ENCODE measurements around the gene NDST4. TPM values are rescaled to one million over a fixed set of nuclear protein-coding genes. Genes with fewer than 3 reads are reported as not detected.

The NDST4 gene
- 2.9 TPM for polyA plus RNA-seq (2013, experiment 1 of 2)
- polyA plus RNA-seq (2013, experiment 2 of 2), result 2.9 TPM

- Histone ChIP-seq H3K14ac (ENCODE audit: low read length) (no peak within 1 kb of the TSS), H3K4me1 (ENCODE audit: control insufficient read depth in 2 of 2, insufficient read depth in 1 of 2, low read depth in 1 of 2, low read length in 2 of 2) (peaks cover 0 to 14% of the 10 kb centered on the region in 2 donors), H3K79me1 (ENCODE audit: low read depth, low read length) (no peaks in the 10 kb centered on the region), H3K9me3 (replicated peaks in 1 of 2; ENCODE audit: control insufficient read depth in 2 of 2, insufficient read depth in 1 of 2, low read depth in 1 of 2, low read length in 2 of 2) (no peaks in the 10 kb centered on the region), H3K23ac (ENCODE audit: low read depth, low read length, poor library complexity) (no peak within 1 kb of the TSS), H3K27ac (replicated peaks; ENCODE audit: low read length) (peak within 1 kb of the TSS; percentile 95), H2BK5ac (ENCODE audit: low read length) (no peak within 1 kb of the TSS), H2BK12ac (ENCODE audit: low read length) (no peak within 1 kb of the TSS), H3K4ac (ENCODE audit: low read length) (no peak within 1 kb of the TSS), H2AK5ac (ENCODE audit: low read depth, low read length) (no peak within 1 kb of the TSS), H3K4me2 (ENCODE audit: insufficient read depth, low read length, poor library complexity, severe bottlenecking) (peak within 1 kb of the TSS; percentile 35), H3K18ac (ENCODE audit: low read length) (peak within 1 kb of the TSS; percentile 50), H2BK120ac (ENCODE audit: low read depth, low read length) (no peak within 1 kb of the TSS), H2AFZ (ENCODE audit: low read length) (peak within 1 kb of the TSS; percentile 55), H2BK15ac (ENCODE audit: low read length) (no peak within 1 kb of the TSS), H4K91ac (ENCODE audit: low read depth, low read length, poor library complexity) (no peak within 1 kb of the TSS), H4K8ac (ENCODE audit: low read depth, low read length) (no peak within 1 kb of the TSS), H3K27me3 (ENCODE audit: control insufficient read depth in 3 of 3, insufficient read depth in 3 of 3, low read depth in 1 of 3, low read length in 3 of 3) (no peaks in the 10 kb centered on the region), H3K4me3 (ENCODE audit: low read length in 2 of 2) (peak within 1 kb of the TSS; percentile 27 to 42), H3K9ac (ENCODE audit: low read depth, low read length, poor library complexity) (no peak within 1 kb of the TSS), H3K36me3 (replicated peaks in 1 of 2; ENCODE audit: control insufficient read depth in 2 of 2, insufficient read depth in 2 of 2, low read length in 2 of 2) (no peaks in the 10 kb centered on the region)
- no CpG with 5 or more reads among the region's 10 CpGs for WGBS, 2 donors (ENCODE audit: extremely low coverage in 2 of 2, insufficient read length in 2 of 2, insufficient replicate concordance in 1 of 2)
- DNase-seq (ENCODE audit: low spot score), result peak; percentile 79
Observed at GRCh38 chr4:115113506-115114106, at the start of gene NDST4. NDST4 (minus strand) TSS chr4:115113620; CDS start chr4:115077036, 36,584 bp downstream.

DNA sequence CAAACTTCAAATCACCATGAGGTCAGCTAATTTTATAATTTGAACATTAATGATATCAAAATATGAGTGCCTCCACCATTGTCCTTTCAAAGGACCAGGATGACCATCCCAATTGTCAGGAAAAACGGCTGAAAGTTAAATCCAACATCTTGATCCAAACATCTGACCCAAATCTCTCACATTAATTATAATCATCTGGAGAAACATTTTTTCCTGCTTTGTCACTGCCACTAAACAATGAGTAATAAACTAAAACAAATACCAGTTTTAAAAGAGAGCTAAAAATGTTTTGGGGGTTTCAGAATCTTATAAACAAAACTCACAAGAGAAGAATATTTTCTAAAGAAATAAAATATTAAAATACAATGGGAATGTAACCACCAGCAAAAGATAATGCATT is 45.7 kb upstream of the NDST4 start:
- no peaks in the 10 kb centered on the region for H3K27me3 ChIP-seq (ENCODE audit: control insufficient read depth in 3 of 3, insufficient read depth in 3 of 3, low read depth in 1 of 3, low read length in 3 of 3)
- no peak overlapping the region for H2AFZ ChIP-seq (ENCODE audit: low read length)
- H3K9ac ChIP-seq (ENCODE audit: low read depth, low read length, poor library complexity), result no peak overlapping the region
- H3K18ac ChIP-seq (ENCODE audit: low read length), result no peak overlapping the region
- no peak overlapping the region for H2BK120ac ChIP-seq (ENCODE audit: low read depth, low read length)
- no peak overlapping the region for H4K8ac ChIP-seq (ENCODE audit: low read depth, low read length)
- no peaks in the 10 kb centered on the region for H3K4me1 ChIP-seq (ENCODE audit: control insufficient read depth in 2 of 2, insufficient read depth in 1 of 2, low read depth in 1 of 2, low read length in 2 of 2)
- no peak overlapping the region for H3K4me3 ChIP-seq (ENCODE audit: low read length in 2 of 2)
- WGBS, 2 donors (ENCODE audit: extremely low coverage in 2 of 2, insufficient read length in 2 of 2, insufficient replicate concordance in 1 of 2), result no CpG with 5 or more reads among the region's 1 CpG
- H2BK15ac ChIP-seq (ENCODE audit: low read length), result no peak overlapping the region
- no peak overlapping the region for H4K91ac ChIP-seq (ENCODE audit: low read depth, low read length, poor library complexity)
- H2AK5ac ChIP-seq (ENCODE audit: low read depth, low read length), result no peak overlapping the region
- no peaks in the 10 kb centered on the region for H3K36me3 ChIP-seq (replicated peaks in 1 of 2; ENCODE audit: control insufficient read depth in 2 of 2, insufficient read depth in 2 of 2, low read length in 2 of 2)
- H3K4ac ChIP-seq (ENCODE audit: low read length), result no peak overlapping the region
- H3K79me1 ChIP-seq (ENCODE audit: low read depth, low read length), result no peaks in the 10 kb centered on the region
- no peak overlapping the region for H3K4me2 ChIP-seq (ENCODE audit: insufficient read depth, low read length, poor library complexity, severe bottlenecking)
- no peak overlapping the region for H2BK12ac ChIP-seq (ENCODE audit: low read length)
- H3K9me3 ChIP-seq (replicated peaks in 1 of 2; ENCODE audit: control insufficient read depth in 2 of 2, insufficient read depth in 1 of 2, low read depth in 1 of 2, low read length in 2 of 2), result no peaks in the 10 kb centered on the region
- DNase-seq (ENCODE audit: low spot score), result no peak
- H3K14ac ChIP-seq (ENCODE audit: low read length), result no peak overlapping the region
- H3K27ac ChIP-seq (replicated peaks; ENCODE audit: low read length), result no peak overlapping the region
- H3K23ac ChIP-seq (ENCODE audit: low read depth, low read length, poor library complexity), result no peak overlapping the region
- H2BK5ac ChIP-seq (ENCODE audit: low read length), result no peak overlapping the region

DNA sequence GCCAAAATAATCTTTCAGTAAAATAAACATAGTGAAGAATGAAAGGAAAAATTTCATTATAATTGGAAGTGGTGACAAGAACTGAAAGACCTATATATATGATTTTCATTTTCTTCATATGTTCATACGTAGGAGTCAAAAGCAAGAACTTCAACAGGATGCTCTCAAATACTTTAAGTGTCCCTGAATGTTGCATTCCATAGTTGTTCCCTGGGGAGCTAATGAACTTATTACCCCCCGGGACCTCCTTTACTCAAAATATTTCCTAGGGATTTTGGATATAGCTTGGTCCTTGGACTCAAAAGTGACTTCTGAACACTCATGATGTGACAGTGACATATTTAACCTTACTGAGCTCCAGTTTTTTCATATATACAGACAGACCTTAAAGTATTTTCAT is 44.9 kb upstream of the NDST4 start:
- no peaks in the 10 kb centered on the region for H3K36me3 ChIP-seq (replicated peaks in 1 of 2; ENCODE audit: control insufficient read depth in 2 of 2, insufficient read depth in 2 of 2, low read length in 2 of 2)

GRCh38 chr4:115154826-115155225 is 41.4 kb upstream of the NDST4 start:
- Histone ChIP-seq H3K79me1 (ENCODE audit: low read depth, low read length) (no peaks in the 10 kb centered on the region), H3K9ac (ENCODE audit: low read depth, low read length, poor library complexity) (no peak overlapping the region), H3K27ac (replicated peaks; ENCODE audit: low read length) (no peak overlapping the region), H2AFZ (ENCODE audit: low read length) (no peak overlapping the region), H3K4me2 (ENCODE audit: insufficient read depth, low read length, poor library complexity, severe bottlenecking) (no peak overlapping the region), H3K14ac (ENCODE audit: low read length) (no peak overlapping the region), H3K18ac (ENCODE audit: low read length) (no peak overlapping the region), H4K8ac (ENCODE audit: low read depth, low read length) (no peak overlapping the region), H3K9me3 (replicated peaks in 1 of 2; ENCODE audit: control insufficient read depth in 2 of 2, insufficient read depth in 1 of 2, low read depth in 1 of 2, low read length in 2 of 2) (no peaks in the 10 kb centered on the region), H4K91ac (ENCODE audit: low read depth, low read length, poor library complexity) (no peak overlapping the region), H3K4me3 (ENCODE audit: low read length in 2 of 2) (no peak overlapping the region), H2BK15ac (ENCODE audit: low read length) (no peak overlapping the region), H3K27me3 (ENCODE audit: control insufficient read depth in 3 of 3, insufficient read depth in 3 of 3, low read depth in 1 of 3, low read length in 3 of 3) (no peaks in the 10 kb centered on the region), H2BK12ac (ENCODE audit: low read length) (no peak overlapping the region), H3K36me3 (replicated peaks in 1 of 2; ENCODE audit: control insufficient read depth in 2 of 2, insufficient read depth in 2 of 2, low read length in 2 of 2) (no peaks in the 10 kb centered on the region), H2BK5ac (ENCODE audit: low read length) (no peak overlapping the region), H3K23ac (ENCODE audit: low read depth, low read length, poor library complexity) (no peak overlapping the region), H3K4me1 (ENCODE audit: control insufficient read depth in 2 of 2, insufficient read depth in 1 of 2, low read depth in 1 of 2, low read length in 2 of 2) (no peaks in the 10 kb centered on the region), H2BK120ac (ENCODE audit: low read depth, low read length) (no peak overlapping the region), H3K4ac (ENCODE audit: low read length) (no peak overlapping the region), H2AK5ac (ENCODE audit: low read depth, low read length) (no peak overlapping the region)
- peak; percentile 15 for DNase-seq (ENCODE audit: low spot score)

More for the DNA sequence above, 44.9 kb upstream of the NDST4 start:
- Histone ChIP-seq H2BK5ac (ENCODE audit: low read length) (no peak overlapping the region), H3K4me1 (ENCODE audit: control insufficient read depth in 2 of 2, insufficient read depth in 1 of 2, low read depth in 1 of 2, low read length in 2 of 2) (no peaks in the 10 kb centered on the region), H2BK120ac (ENCODE audit: low read depth, low read length) (no peak overlapping the region), H3K9ac (ENCODE audit: low read depth, low read length, poor library complexity) (no peak overlapping the region), H3K79me1 (ENCODE audit: low read depth, low read length) (no peaks in the 10 kb centered on the region), H3K23ac (ENCODE audit: low read depth, low read length, poor library complexity) (no peak overlapping the region), H3K27me3 (ENCODE audit: control insufficient read depth in 3 of 3, insufficient read depth in 3 of 3, low read depth in 1 of 3, low read length in 3 of 3) (no peaks in the 10 kb centered on the region), H2AK5ac (ENCODE audit: low read depth, low read length) (no peak overlapping the region), H3K4me2 (ENCODE audit: insufficient read depth, low read length, poor library complexity, severe bottlenecking) (no peak overlapping the region), H4K91ac (ENCODE audit: low read depth, low read length, poor library complexity) (no peak overlapping the region), H2BK15ac (ENCODE audit: low read length) (no peak overlapping the region), H4K8ac (ENCODE audit: low read depth, low read length) (no peak overlapping the region), H3K27ac (replicated peaks; ENCODE audit: low read length) (no peak overlapping the region), H3K14ac (ENCODE audit: low read length) (no peak overlapping the region), H3K18ac (ENCODE audit: low read length) (no peak overlapping the region), H2BK12ac (ENCODE audit: low read length) (no peak overlapping the region), H3K9me3 (replicated peaks in 1 of 2; ENCODE audit: control insufficient read depth in 2 of 2, insufficient read depth in 1 of 2, low read depth in 1 of 2, low read length in 2 of 2) (no peaks in the 10 kb centered on the region), H3K4me3 (ENCODE audit: low read length in 2 of 2) (no peak overlapping the region), H2AFZ (ENCODE audit: low read length) (no peak overlapping the region), H3K4ac (ENCODE audit: low read length) (no peak overlapping the region)
- DNase-seq (ENCODE audit: low spot score), result no peak
- no CpG with 5 or more reads among the region's 2 CpGs for WGBS, 2 donors (ENCODE audit: extremely low coverage in 2 of 2, insufficient read length in 2 of 2, insufficient replicate concordance in 1 of 2)

Measured in neuronal stem cell (in vitro differentiated cells).